D721Med (cell line): ENCODE data around the gene GLI3.

Experiments
- DNase-seq: peaks from one replicate; pipeline ENCODE4 v3.0.0; 2011; ENCODE audit warnings: low spot score; ENCODE audit not compliant: insufficient read length
- FAIRE-seq: peaks from 2 replicates; lab custom pipeline; 2011; peaks lifted over from hg19 to GRCh38; lab: Jason Lieb, UNC
- CTCF ChIP-seq: IDR thresholded peaks from 2 replicates; pipeline ENCODE4 v1.5.1; 2012; ENCODE audit warnings: mild to moderate bottlenecking, control low read depth; ENCODE audit not compliant: insufficient read depth; ENCODE audit errors: missing control alignments

The GLI3 gene

GRCh38 chr7:42010751-42011150, 226.3 kb downstream of the GLI3 start:
- TF ChIP-seq CTCF, result no peak
- FAIRE-seq, result no peak

GRCh38 chr7:42006801-42007513, 230.1 kb downstream of the GLI3 start:
- DNase-seq, result no peak
- no peak for FAIRE-seq
- no peak for TF ChIP-seq CTCF

More at GRCh38 chr7:42010751-42011150, 226.3 kb downstream of the GLI3 start:
- no peak for DNase-seq

GRCh38 chr7:42002654-42003053, 234.4 kb downstream of the GLI3 start:
- DNase-seq (no peak), FAIRE-seq (no peak)
- no peak for TF ChIP-seq CTCF

- DNase-seq (no peak), FAIRE-seq (no peak)
- TF ChIP-seq CTCF, result no peak
Observed at GRCh38 chr7:41999736-42000283, 237.2 kb downstream of the GLI3 start.

GRCh38 chr7:41998041-41998440, 239.0 kb downstream of the GLI3 start:
- DNase-seq, result no peak

GRCh38 chr7:41997151-41997550, 239.9 kb downstream of the GLI3 start:
- TF ChIP-seq CTCF, result no peak
- FAIRE-seq, result no peak

More at GRCh38 chr7:41998041-41998440, 239.0 kb downstream of the GLI3 start:
- TF ChIP-seq CTCF, result no peak
- FAIRE-seq, result no peak

GRCh38 chr7:41996381-41997035, 240.5 kb downstream of the GLI3 start:
- FAIRE-seq (no peak), DNase-seq (no peak)
- TF ChIP-seq CTCF, result no peak

More at GRCh38 chr7:41997151-41997550, 239.9 kb downstream of the GLI3 start:
- no peak for DNase-seq
